MG63 (cell line): ENCODE measurements around the gene DDX21. TPM values are rescaled to one million over a fixed set of nuclear protein-coding genes. Genes with fewer than 3 reads are reported as not detected.
"Not testable (repeated sequence)": the region's sequence is repeated elsewhere in the genome, so short reads cannot be mapped to it uniquely, and the experiment has no call there.

Experiments
- DNase-seq: peaks from one replicate; pipeline ENCODE4 v3.0.0-alpha.2; 2020
- H3K27me3 ChIP-seq: fragments of 250-450 bp; sonication (Bioruptor Pico); 2 replicates; pipeline ENCODE4 v1.5.1; 2020; ENCODE audit warnings: mild to moderate bottlenecking, moderate library complexity
- H3K36me3 ChIP-seq: fragments of 250-450 bp; sonication (Bioruptor Pico); 2 replicates; pipeline ENCODE4 v1.5.1; 2020; ENCODE audit warnings: mild to moderate bottlenecking, moderate library complexity
- H3K4me3 ChIP-seq: fragments of 250-450 bp; sonication (Bioruptor Pico); 2 replicates; pipeline ENCODE4 v1.5.1; 2020; ENCODE audit warnings: mild to moderate bottlenecking, moderate library complexity
- H3K9me3 ChIP-seq: fragments of 250-450 bp; sonication (Bioruptor Pico); 2 replicates; pipeline ENCODE4 v1.5.1; 2020; ENCODE audit warnings: mild to moderate bottlenecking, moderate library complexity
- total RNA-seq: library from RNA; depleted of rRNA; stranded (reverse); fragments of >200 nt; shearing (Covaris generic); gene quantifications from 2 replicates; pipeline ENCODE4 v1.2.3, GENCODE V29; 2014; ENCODE audit warnings: low replicate concordance; rRNA removed

The DDX21 gene
- total RNA-seq, result 68.3 and 94.6 TPM in 2 replicates

DNA sequence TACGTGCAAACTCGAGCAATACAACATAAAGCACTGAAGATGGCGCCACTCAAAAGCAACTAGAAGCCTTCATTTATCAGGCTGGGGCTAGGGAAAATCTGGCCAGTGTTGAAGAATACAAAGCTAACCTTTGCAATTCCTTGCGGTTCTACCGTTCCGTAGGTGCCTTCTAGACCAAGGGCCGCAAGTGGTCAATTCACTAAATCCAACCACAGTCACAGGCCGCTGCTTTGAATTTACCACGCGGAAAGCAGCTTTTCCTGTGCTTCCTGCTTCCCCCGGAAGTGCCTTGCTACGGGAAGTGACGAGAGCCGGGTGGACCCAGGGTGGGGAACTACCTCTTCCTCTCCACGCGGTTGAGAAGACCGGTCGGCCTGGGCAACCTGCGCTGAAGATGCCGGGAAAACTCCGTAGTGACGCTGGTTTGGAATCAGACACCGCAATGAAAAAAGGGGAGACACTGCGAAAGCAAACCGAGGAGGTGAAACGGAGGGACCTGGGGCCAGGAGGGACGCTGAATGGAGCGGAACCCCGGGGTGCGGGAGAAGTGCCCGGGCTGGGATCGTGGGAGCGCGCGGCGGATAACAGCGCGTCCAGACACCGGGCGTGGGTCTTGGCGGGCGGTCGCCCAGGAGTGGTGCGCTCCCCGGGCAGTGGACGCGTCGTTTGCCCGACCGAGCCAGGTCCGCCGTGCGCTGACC, at the start of gene DDX21:
Gene DDX21, plus strand, starts transcription at position 339 of the 701 bp plus-strand sequence. Its CDS starts 56 bp downstream, at position 395.
- H3K27me3 ChIP-seq, result no peaks in the 10 kb centered on the region
- peak within 1 kb of the TSS; percentile 93 for H3K4me3 ChIP-seq
- no peaks in the 10 kb centered on the region for H3K9me3 ChIP-seq
- peak; percentile 93 for DNase-seq
- H3K36me3 ChIP-seq, result peaks cover 56% of the 10 kb centered on the region

DNA sequence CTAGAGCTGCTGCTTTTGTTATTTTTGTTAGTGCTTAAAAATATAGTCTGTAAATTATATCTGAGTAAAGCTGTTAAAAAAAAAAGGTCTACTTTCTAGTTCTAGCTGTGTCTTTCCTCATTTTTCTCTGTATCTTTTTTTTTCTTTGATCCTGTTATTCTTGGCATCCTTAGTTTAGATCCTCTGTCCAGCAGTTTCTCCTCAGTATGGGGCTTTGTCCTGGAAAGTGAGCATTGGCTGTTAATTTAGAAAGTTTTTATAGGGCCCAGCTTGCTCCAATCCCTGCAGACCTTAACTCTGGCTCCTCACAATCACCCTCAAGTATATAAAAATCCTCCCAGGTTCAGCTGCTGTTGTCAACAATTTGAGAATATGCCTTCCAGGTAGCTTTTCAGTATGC, 31.4 kb upstream of the DDX21 start:
- no peaks in the 10 kb centered on the region for H3K27me3 ChIP-seq
- H3K9me3 ChIP-seq, result no peaks in the 10 kb centered on the region
- H3K4me3 ChIP-seq, result no peak overlapping the region
- peaks cover 29% of the 10 kb centered on the region for H3K36me3 ChIP-seq
- DNase-seq, result no peak

DNA sequence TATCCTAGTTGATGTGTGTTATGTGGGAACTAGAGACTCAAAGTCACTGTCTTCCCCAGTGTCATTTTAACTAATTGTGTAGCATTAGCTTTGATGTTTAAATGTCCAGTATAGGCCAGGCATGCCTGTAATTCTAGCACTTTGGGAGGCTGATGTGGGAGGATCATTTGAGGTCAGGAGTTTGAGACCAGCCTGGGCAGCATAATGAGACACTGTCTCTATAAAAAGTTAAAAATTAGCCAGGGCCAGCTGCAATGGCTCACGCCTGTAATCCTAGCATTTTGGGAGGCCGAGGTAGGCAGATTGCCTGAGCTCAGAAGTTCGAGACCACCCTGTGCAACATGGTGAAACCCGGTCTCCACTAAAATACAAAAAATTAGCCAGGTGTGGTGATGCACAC, 30.5 kb upstream of the DDX21 start:
- Histone ChIP-seq H3K4me3 (no peak overlapping the region), H3K36me3 (peaks cover 20% of the 10 kb centered on the region), H3K27me3 (no peaks in the 10 kb centered on the region), H3K9me3 (no peaks in the 10 kb centered on the region)
- DNase-seq, result no peak

DNA sequence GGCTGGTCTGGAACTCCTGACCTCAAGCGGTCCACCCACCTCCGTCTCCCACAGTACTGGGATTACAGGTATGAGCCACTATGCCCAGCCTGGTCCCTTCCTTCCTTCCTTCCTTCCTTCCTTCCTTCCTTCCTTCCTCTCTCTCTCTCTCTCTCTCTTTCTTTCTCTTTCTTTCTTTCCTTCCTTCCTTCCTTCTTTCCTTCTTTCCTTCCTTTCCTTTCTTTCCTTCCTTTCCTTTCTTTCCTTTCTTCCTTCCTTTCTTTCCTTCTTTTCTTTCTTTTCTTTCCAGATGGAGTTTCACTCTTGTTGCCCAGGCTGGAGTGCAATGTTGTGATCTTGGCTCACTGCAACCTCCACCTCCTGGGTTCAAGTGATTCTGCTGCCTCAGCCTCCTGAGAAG, 26.8 kb upstream of the DDX21 start:
- not testable (repeated sequence) for H3K27me3 ChIP-seq, H3K4me3 ChIP-seq, H3K9me3 ChIP-seq, DNase-seq
- peaks cover 25% of the 10 kb centered on the region for H3K36me3 ChIP-seq

DNA sequence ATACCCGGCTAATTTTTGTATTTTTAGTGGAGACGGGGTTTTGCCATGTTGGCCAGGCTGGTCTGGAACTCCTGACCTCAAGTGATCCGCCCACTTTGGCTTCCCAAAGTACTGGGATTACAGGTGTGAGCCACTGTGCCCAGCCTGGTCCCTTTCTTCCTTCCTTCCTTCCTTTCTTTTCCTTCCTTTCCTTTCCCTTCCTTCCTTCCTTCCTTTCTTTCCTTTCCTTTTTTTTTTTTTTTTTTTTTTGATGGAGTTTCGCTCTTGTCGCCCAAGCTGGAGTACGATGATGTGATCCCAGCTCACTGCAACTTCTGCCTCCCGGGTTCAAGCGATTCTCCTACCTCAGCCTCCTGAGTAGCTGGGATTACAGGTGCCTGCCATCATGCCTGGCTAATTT, 26.1 kb upstream of the DDX21 start:
- H3K9me3 ChIP-seq, H3K27me3 ChIP-seq, H3K4me3 ChIP-seq, DNase-seq: not testable (repeated sequence)
- H3K36me3 ChIP-seq, result peaks cover 32% of the 10 kb centered on the region

DNA sequence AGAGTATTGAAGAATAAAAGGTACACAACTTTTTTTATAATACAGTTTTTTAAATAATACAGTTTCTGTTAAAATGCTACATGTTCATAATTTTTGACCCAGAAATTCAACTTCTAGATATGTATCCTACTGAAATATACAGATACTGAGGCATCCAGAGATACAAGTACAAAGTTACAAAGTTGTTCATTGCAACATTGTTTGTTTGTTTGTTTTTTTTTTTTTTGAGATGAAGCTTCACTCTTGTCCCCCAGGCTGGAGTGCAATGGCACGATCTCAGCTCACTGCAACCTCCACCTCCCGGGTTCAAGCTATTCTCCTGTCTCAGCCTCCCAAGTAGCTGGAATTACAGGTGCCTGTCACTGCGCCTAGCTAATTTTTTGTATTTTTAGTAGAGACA, 23.1 kb upstream of the DDX21 start:
- peaks cover 41% of the 10 kb centered on the region for H3K36me3 ChIP-seq
- not testable (repeated sequence) for H3K27me3 ChIP-seq, H3K4me3 ChIP-seq, H3K9me3 ChIP-seq, DNase-seq

DNA sequence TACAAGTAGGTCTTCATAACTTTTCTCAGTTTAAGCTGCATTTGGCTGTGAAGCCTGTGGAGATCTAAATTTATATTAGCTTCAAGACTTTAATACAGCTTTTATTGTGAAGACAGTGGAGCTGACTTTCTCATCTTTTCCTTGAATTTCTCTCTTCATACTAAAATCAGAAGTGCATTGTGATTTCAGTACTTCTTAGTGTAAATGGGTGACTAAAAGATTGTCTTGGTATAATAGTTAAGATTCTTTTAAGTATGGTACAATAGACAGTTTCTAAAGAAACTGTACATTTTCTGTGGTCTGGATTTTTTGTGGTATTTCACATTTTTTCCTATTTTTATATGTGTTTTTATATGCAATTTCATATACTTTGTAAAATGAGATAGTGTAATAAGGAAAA, 21.0 kb upstream of the DDX21 start:
- DNase-seq, result no peak
- Histone ChIP-seq H3K9me3 (no peaks in the 10 kb centered on the region), H3K27me3 (no peaks in the 10 kb centered on the region), H3K4me3 (no peak overlapping the region), H3K36me3 (peaks cover 51% of the 10 kb centered on the region)

DNA sequence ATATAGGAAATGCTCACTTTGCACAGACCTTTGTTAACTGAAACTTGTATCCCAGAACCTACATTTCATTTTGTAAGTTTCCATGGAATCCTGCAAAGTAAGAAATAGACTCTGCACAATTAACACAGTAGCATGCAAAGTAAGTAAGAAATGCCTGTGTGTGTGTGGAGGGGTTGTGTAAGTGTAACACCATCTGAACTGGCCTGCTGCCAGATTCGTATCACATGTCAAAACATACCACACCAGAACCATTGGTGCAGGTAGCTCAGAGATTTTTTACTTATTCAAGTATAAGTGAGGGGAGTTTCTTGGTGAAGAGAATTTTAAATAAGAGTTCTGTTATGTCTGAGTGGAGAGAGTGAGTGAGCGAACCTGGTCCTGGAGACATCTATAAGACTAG, 17.9 kb upstream of the DDX21 start:
- no peak for DNase-seq
- no peak overlapping the region for H3K4me3 ChIP-seq
- H3K36me3 ChIP-seq, result peaks cover 63% of the 10 kb centered on the region
- H3K9me3 ChIP-seq, result no peaks in the 10 kb centered on the region
- H3K27me3 ChIP-seq, result no peaks in the 10 kb centered on the region

DNA sequence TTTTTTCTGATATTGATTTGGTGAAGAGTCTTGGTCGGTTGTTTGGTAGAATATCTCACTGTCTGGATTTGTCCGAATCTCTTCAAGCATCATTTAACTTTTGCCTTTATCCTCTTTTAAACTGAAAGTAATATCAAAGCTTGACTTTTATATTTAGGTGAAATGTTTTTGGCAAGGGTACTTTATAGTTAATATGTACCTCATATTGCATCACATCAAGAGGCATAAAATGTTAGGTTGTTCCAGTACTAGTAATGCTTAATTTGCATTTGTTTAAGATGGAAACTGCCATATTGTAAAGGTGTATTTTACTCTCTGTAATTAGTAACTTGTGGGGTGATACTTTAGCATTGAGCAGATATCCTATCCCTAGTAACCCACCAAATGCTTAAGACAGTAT, 17.1 kb upstream of the DDX21 start:
- H3K4me3 ChIP-seq, result no peak overlapping the region
- no peak for DNase-seq
- H3K36me3 ChIP-seq, result peaks cover 67% of the 10 kb centered on the region
- H3K27me3 ChIP-seq, result no peaks in the 10 kb centered on the region
- H3K9me3 ChIP-seq, result no peaks in the 10 kb centered on the region

DNA sequence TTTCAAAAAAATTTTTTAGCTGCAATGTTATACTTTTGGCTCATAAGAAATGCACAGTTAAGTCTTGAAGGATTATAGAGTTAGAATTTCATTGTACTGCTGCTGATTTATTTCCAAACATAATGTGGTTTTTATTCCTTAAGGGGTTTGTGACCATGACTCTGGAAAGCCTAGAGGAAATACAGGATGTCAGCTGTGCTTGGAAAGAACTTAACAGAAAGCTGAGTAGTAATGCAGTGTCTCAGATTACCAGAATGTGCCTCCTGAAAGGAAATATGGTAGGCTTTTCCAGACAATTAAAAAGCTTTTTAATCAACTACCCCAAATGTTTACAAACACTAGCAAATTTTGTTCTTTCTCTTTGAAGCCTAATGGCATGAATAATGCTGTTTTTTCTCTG, 15.1 kb upstream of the DDX21 start:
- H3K4me3 ChIP-seq, DNase-seq, H3K9me3 ChIP-seq, H3K27me3 ChIP-seq: not testable (repeated sequence)
- H3K36me3 ChIP-seq, result peaks cover 66% of the 10 kb centered on the region

DNA sequence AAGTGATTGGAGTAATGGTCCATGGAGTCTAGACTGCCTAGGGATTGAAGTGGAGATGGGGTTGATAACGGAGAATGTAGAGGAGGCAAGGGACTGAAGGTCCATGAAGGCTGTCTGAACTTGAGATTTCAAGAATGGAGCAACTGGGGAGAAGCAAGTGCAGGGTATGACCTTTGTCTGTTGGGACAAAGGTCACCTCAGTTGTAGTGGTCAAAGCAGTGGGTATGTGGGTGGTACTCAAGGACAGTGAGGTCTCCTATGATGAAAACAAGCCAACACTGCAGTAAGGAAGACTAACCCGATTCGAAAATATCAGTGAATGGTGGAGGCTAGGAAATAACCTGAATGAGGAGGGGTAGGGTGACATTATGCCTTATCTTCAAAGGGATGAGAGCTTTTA, 5.4 kb upstream of the DDX21 start:
- Histone ChIP-seq H3K36me3 (peaks cover 49% of the 10 kb centered on the region), H3K4me3 (no peak overlapping the region), H3K9me3 (no peaks in the 10 kb centered on the region), H3K27me3 (no peaks in the 10 kb centered on the region)
- no peak for DNase-seq

DNA sequence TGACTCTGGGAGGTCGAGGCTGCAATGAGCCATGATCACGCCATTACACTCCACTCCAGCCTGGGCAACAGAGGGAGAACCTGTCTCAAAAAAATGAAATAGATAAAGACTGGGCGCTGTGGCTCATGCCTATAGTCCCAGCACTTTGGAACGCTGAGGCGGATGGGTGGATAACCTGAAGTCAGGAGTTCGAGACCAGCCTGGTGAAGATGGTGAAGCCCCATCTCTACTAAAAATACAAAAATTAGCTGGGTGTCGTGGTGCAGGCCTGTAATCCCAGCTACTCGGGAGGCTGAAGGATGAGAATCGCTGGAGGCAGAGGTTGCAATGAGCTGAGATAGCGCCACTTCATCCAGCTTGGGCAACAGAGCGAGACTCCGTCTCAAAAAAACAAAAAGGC, 1.1 kb upstream of the DDX21 start:
- Histone ChIP-seq H3K36me3 (peaks cover 55% of the 10 kb centered on the region), H3K9me3 (no peaks in the 10 kb centered on the region), H3K27me3 (no peaks in the 10 kb centered on the region), H3K4me3 (peak overlapping the region; percentile 93)
- DNase-seq, result no peak

DNA sequence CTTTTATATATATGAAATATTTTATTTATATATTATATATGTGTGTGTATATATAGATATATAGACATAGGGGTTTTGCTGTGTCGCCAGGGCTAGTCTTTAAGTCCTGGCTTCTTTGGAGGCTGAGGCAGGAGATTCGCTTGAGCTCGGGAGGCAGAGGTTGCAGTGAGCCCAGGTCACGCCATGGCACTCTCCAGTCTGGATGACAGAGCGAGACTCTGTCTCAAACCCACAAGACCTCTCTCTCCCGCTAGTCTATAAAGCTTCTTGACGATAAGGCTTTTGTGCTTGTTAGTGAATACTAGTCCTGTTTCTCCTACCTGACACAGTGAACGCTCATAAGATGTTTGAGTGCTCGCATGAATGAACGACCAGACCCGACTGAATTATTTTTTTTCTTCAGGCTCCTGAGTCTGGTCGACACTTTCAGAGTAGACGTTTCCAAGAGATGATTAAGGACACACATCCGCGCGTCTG, 577 bp upstream of the DDX21 start:
- no peaks in the 10 kb centered on the region for H3K27me3 ChIP-seq
- DNase-seq, result peak; percentile 29

DNA sequence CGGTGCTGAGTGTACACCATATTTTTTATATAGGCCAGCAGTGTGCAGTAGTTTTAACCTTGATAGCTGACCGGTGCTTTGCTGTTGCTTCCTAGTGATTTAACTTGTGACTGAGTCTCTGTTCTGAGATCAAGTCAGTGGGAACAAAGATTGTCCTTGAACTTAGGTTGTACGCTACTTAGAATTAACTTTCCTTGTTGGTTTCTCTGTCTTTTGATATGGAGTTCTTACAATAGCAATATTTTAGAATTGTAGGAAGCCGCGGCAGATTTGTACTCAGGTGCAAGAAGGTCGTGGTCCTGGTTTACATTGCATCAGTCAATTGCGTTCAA, 1.3 kb downstream of the DDX21 start:
- Histone ChIP-seq H3K36me3 (peaks cover 68% of the 10 kb centered on the region), H3K9me3 (no peaks in the 10 kb centered on the region), H3K27me3 (no peaks in the 10 kb centered on the region), H3K4me3 (peak overlapping the region; percentile 93)
- no peak for DNase-seq

More for the DNA sequence above, 577 bp upstream of the DDX21 start:
- Histone ChIP-seq H3K9me3 (no peaks in the 10 kb centered on the region), H3K36me3 (peaks cover 56% of the 10 kb centered on the region), H3K4me3 (peak overlapping the region; percentile 93)

DNA sequence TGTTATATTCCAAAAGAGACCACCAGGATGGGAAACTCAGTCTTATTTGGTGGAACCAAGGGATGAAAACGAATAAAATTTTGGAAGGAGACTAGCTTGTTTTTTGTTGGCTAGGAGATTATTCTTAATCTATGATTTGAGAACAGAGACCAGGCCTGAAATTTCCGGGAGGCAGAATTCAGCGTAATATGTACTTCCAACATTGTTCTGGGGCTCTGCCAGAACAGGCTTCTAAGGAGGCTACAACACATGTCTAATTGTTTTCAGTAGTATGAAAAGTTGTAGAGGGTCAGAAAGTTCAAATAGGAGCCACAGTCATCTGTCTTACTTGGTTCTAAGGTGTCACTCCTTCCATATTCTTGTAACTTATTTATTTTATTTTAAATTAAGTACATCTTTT, 1.7 kb downstream of the DDX21 start:
- Histone ChIP-seq H3K27me3 (no peaks in the 10 kb centered on the region), H3K4me3 (peak overlapping the region; percentile 93), H3K36me3 (peaks cover 72% of the 10 kb centered on the region), H3K9me3 (no peaks in the 10 kb centered on the region)
- DNase-seq, result peak; percentile 15

DNA sequence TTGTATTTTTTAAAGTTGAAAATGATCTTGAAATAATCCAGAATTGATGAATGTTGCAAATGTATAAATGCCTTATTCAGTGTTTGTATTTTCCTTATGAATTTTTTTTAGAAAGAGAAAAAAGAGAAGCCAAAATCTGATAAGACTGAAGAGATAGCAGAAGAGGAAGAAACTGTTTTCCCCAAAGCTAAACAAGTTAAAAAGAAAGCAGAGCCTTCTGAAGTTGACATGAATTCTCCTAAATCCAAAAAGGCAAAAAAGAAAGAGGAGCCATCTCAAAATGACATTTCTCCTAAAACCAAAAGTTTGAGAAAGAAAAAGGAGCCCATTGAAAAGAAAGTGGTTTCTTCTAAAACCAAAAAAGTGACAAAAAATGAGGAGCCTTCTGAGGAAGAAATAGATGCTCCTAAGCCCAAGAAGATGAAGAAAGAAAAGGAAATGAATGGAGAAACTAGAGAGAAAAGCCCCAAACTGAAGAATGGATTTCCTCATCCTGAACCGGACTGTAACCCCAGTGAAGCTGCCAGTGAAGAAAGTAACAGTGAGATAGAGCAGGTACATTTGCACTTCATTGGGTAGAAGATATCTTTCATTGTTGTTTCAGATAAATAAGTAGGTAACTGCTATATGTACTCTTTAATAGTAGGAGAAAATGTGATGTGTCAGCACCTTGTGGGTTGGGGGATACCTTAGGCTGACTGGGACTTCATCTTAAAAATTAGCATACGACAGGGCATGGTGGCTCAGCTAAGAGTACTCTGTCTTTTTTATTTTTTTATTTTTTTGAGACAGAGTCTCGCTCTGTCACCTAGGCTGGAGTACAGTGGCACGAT, 3.9 kb downstream of the DDX21 start:
- peaks cover 89% of the 10 kb centered on the region for H3K36me3 ChIP-seq
- H3K27me3 ChIP-seq, result no peaks in the 10 kb centered on the region
- H3K9me3 ChIP-seq, result no peaks in the 10 kb centered on the region
- no peak for DNase-seq
- H3K4me3 ChIP-seq, result no peak overlapping the region

DNA sequence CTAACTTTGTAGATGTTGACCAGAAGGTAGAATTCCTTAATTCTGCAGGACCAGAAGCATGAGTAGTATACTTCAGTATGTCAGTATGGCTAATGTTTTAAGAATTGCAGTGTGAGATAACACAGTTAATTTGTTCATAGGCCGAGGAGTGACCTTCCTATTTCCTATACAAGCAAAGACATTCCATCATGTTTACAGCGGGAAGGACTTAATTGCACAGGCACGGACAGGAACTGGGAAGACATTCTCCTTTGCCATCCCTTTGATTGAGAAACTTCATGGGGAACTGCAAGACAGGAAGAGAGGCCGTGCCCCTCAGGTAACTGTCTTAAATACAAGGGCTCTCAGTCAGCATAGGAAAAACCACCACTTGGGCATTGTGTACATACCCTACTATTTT, 7.2 kb downstream of the DDX21 start:
- peaks cover 100% of the 10 kb centered on the region for H3K36me3 ChIP-seq

DNA sequence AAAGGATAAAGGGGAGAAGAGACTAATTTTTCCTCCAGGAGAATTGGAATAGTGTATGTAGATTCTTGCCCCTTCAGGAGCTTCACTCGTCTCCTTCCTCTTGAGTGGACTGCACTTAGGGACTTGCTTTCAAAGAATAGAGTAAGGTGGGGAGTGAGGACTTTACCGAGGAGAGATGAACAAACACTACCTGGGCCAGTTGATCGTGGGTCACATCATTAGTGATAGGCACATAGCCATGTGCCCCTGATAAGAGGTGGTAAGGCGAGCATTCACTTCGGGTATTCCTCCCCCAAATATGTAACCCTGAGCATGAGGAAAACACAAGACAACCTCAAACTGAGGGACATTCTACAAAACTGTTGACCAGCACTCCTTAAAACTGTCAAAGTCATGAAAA, 18.0 kb downstream of the DDX21 start:
- no peak overlapping the region for H3K4me3 ChIP-seq
- peaks cover 96% of the 10 kb centered on the region for H3K36me3 ChIP-seq
- no peak for DNase-seq
- H3K9me3 ChIP-seq, result no peaks in the 10 kb centered on the region
- no peaks in the 10 kb centered on the region for H3K27me3 ChIP-seq

More for the DNA sequence above, 7.2 kb downstream of the DDX21 start:
- Histone ChIP-seq H3K27me3 (no peaks in the 10 kb centered on the region), H3K4me3 (no peak overlapping the region), H3K9me3 (no peaks in the 10 kb centered on the region)
- no peak for DNase-seq
